GM21367 (cell line): Measurements from ENCODE around the gene DSG3.

Source experiments
- ATAC-seq: cut with Tn5 transposase; IDR thresholded peaks from one replicate; pipeline ENCODE4 v1.9.1; 2021; ENCODE audit not compliant: unreplicated experiment

DSG3 gene

GRCh38 chr18:31429623-31430022 lies 17.9 kb upstream of the DSG3 start:
- ATAC-seq = no peak

GRCh38 chr18:31430072-31430471 lies 17.5 kb upstream of the DSG3 start:
- ATAC-seq = no peak

- no peak for ATAC-seq
Measured at GRCh38 chr18:31430554-31430953, 17.0 kb upstream of the DSG3 start.

DNA sequence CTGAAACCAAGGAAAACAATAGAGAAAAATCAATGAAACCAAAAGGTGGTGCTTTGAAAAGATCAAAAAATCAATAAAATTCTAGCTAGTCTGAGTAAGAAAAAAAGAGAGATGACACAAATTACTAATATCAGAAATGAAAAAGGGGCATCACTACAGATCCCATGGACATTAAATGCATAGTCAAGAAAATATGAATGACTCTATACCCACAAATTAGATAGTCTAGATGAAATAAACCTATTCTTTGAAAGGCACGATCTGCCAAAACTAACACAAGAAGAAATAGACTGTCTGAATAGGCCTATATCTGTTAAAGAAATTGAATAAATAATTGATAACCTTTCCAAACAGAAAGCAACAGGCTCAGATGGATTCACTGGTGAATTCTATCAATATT lies 15.2 kb upstream of the DSG3 start:
- no peak for ATAC-seq

GRCh38 chr18:31436825-31437224 lies 10.7 kb upstream of the DSG3 start:
- no peak for ATAC-seq

DNA sequence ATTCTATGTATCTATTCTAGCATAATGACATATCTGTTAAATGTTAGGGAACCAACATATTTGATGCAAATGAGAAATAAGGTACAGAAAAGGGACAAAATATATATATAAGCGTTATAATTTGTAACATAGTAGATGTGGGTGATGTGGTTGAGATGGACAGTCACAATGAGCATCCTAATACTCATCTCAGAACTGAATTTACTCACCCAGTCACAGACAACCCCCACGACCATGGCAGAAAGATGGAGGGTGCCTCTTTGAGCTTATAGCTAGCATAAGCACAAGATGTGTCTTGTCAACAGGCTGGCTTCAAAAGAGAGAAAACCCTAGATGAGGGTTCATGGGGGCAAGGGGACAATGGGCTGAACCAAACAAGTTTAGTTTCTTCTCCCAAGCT lies 9.1 kb upstream of the DSG3 start:
- no peak for ATAC-seq

- no peak for ATAC-seq
Measured at GRCh38 chr18:31439807-31440325, 7.7 kb upstream of the DSG3 start.

DNA sequence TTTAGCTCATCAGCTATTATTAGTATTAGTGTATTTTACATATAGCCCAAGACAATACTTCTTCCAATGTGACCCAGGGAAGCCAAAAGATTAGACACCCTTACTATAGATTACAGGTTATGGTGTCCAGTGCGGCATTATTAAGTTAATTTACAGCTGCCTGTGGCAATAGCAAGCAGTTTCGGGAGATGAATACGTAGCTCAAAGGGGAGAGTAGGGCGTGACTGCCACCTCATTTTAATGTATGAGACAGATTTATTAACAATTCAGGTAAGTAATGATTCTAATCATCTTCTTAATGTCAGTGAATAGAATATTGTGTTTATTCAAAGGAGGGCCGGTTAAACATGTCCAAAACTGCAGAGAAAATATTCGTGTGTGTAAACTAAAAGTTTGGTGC lies 6.8 kb upstream of the DSG3 start:
- no peak for ATAC-seq

DNA sequence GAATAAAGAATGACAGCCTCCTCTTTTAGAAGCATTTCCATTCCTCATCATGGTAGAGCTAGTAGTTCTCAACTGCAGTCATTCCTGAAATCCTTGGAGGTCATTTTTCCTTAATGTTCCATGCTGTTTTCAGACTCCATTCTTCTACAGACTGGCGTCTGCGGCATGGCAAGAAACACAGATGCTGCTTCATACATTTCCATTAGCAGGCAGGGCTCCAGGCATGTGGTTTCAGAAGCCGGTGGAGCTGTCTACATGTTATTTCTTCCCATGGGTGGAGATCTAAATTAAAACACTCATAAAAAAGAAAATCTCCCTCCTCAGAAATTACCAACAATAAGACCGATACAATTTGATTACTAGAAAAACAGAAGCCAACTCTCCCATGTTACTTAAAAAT lies 6.0 kb upstream of the DSG3 start:
- no peak for ATAC-seq

GRCh38 chr18:31444142-31444541 lies 3.4 kb upstream of the DSG3 start:
- ATAC-seq = no peak

DNA sequence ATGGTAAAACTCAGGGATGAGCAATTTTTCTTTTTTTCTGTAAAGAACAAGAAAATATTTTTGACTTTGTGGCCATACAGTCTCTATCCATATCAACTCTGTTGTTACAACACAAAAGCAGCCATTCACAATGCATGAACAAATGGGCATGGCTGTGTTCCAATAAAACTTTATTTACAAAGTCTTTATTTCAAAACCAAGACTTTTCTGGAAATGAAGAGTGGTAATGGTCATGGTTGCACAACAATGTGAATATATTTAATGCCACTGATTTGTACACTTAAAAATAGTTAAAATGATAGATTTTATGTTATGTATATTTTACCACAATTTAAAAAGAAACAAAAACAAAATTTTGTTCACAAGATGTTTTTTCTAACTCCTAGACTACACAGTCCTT lies 1.6 kb upstream of the DSG3 start:
- no peak for ATAC-seq

- no peak for ATAC-seq
Measured at GRCh38 chr18:31446854-31447253, 687 bp upstream of the DSG3 start.

DNA sequence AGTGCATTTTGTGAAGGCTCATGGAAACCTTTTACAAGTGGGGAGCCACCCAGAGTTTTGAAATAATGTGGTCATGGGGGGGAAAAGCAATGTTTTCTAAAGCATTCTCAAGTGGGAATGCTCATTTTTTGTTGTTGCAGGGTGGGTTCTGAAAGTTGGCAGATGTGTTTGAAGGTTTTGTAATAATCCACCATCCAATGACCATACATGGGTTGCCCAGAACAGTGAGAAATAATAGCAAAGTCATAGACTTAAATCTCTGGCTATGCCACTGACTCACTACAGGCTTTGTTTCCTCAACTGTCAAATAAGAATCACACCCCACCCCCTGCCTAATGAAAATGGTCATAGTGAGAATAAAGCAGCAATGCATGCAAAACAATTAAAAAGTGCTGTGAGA lies 2.9 kb downstream of the DSG3 start:
- no peak for ATAC-seq

GRCh38 chr18:31451625-31452024 lies 4.1 kb downstream of the DSG3 start:
- ATAC-seq = no peak

GRCh38 chr18:31454066-31454708 lies 6.6 kb downstream of the DSG3 start:
- no peak for ATAC-seq

DNA sequence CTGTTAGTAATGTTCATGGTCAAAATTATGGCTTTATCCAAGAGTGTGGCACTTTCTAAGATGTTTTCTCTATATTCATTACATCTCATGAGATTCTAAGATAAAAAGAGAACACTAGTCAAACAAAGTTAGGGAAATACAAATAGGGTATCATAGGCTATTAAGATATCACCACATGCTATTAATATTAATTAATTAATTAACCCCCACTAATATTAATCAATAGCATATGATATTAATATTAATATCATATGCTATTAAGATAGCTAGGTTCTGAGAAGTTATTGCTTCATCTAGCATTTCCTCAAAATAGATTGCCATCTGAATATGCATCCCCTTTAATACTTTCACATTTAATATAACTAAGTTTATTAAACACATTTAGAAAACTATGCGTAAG lies 22.1 kb downstream of the DSG3 start:
- ATAC-seq = no peak

DNA sequence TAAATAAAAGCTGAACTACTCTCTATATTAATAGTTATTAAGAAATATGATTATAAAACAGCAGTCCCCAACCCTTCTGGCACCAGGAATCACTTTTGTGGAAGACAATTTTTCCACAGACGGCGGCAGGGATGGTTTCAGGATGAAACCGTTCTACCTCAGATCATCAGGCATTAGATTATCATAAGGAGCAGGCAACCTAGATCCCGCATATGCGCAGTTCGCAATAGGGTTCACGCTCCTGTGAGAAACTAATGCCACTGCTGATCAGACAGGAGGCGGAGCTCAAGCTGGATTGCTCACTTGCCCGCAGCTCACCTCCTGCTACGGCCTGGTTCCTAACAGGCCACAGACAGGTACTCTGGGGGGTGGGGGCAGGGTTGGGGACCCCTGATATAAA lies 31.1 kb downstream of the DSG3 start:
- no peak for ATAC-seq

DNA sequence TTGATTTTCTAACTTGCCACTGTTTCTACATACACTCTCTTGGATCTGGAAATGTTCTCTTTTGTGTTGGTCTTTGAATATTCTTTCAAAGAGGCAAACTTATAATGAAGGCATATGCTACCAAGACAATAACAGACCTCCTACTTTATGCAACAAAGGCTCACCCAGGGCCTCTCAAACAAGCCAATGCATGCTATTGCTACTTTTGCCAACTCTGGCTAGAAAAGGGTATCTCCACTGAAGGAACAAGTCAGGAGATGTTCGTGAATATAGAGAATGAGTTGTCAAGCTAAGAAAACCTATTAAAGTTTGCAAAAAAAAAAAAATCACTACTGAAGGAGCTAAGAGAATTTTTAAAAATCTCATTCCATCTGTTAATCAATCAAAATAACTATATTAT lies 34.5 kb downstream of the DSG3 start:
- no peak for ATAC-seq

- ATAC-seq = no peak
Measured at GRCh38 chr18:31483396-31483795, 35.9 kb downstream of the DSG3 start.

DNA sequence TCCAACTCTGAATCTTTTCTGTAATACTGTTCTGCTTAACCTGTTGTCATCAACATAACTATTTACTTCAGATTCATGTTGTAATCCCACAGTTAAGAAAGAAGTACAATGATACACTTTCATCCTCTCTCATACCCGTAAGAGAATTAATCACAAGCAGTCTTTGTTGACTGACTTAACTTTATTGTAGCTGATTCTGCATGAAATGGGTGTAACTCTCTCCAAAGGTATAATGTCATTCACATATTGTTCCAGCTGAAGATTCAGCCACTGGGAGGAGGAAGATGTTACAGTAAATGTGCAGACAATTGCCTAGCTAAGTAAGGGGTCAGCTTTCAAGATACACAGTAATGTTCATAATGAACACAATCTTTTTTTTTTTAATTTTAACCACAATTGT lies 36.9 kb downstream of the DSG3 start:
- ATAC-seq = no peak

- no peak for ATAC-seq
Measured at GRCh38 chr18:31486165-31486564, 38.6 kb downstream of the DSG3 start.

DNA sequence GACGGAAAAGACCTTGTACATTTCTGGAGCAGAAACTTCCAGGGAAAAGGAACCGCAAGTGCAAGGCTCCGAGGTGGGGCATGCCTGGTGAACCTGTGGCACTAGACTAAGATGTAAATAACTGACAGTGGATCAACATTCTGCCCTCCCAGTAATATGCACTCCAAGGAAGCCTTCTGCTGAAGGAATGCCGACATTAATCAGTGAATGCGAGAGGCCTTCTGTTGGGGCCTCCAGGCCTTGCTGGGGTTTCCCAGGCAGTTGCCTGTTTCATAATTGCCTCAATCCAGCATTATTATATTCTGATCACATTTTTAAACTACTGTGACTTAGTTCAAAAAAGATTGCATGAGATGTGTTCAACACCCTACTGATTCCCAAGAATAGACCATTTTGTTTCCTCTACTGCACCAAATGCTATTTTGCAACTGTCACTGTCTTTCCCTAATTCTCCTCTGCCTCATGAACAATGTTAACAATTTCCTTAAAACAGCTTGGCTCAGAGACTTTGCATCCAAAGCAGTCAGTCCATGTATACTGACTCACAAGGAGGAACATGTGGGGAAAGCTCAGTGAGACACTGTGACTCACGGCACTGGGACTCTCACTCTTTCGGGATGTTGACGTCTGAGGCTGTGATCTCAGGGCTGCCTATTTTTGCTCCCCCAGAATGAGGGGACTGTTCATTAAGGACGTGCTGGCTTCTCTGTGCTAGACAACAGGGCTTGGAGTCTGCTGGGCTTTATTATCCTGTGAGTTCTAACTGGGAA lies 39.9 kb downstream of the DSG3 start:
- no peak for ATAC-seq

DNA sequence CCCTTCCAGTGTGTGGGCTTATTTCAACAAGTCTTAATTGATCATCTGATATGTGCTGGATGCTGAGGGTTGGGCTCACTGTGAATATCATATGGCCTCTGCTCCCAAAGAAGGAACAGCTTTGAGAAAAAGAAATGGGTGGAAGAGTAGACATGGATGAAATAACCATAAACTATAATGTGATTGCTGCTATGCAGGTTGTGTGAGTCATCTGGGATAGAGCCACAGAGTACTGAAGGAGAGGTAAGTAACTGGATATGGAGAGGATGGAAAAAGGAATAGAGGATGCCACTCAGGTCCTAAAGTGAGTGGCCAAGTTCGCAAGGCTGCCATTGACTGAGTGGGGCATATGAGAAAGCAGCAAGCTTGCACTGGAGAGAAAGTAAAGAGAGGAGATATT lies 41.8 kb downstream of the DSG3 start:
- ATAC-seq = no peak
